ENCODE data around the gene HAGH.

HAGH gene

GRCh38 chr16:1785846-1786170 is 40.8 kb downstream of the HAGH start:
- no peak overlapping the region for H3K4me3 ChIP-seq (ENCODE audit: low read depth, low read length)
- no peak for DNase-seq (ENCODE audit: low read depth)
- no peak for TF ChIP-seq MAX (IDR thresholded peaks at IDR 0.05; ENCODE audit: low read depth, low read length)
- TF ChIP-seq CTCF (IDR thresholded peaks at IDR 0.05; ENCODE audit: low read depth, low read length): no peak
- no peak for TF ChIP-seq MYC (IDR thresholded peaks at IDR 0.05; ENCODE audit: low read depth, low read length)
- no peak for TF ChIP-seq POLR2A (IDR thresholded peaks at IDR 0.05; ENCODE audit: extremely low read depth, insufficient read length)

- H3K4me3 ChIP-seq (ENCODE audit: low read depth, low read length): no peak overlapping the region
- no peak for DNase-seq (ENCODE audit: low read depth)
- TF ChIP-seq CTCF (IDR thresholded peaks at IDR 0.05; ENCODE audit: low read depth, low read length) (no peak), MAX (IDR thresholded peaks at IDR 0.05; ENCODE audit: low read depth, low read length) (no peak)
These were observed 41.4 kb downstream of the HAGH start for GRCh38 chr16:1784977-1785845.

- TF ChIP-seq MYC (IDR thresholded peaks at IDR 0.05; ENCODE audit: low read depth, low read length) (peak; percentile 50; the same call in 1 of the 2 replicates), MAX (IDR thresholded peaks at IDR 0.05; ENCODE audit: low read depth, low read length) (peak; percentile 31; the same call in 1 of the 2 replicates), POLR2A (IDR thresholded peaks at IDR 0.05; ENCODE audit: extremely low read depth, insufficient read length) (peak; percentile 35), CTCF (IDR thresholded peaks at IDR 0.05; ENCODE audit: low read depth, low read length) (no peak)
- peak; percentile 99 for DNase-seq (ENCODE audit: low read depth)
These were observed 44.0 kb downstream of the HAGH start, which contains the start of the genes NUBP2 and SPSB3 for GRCh38 chr16:1782408-1783264. TSS of gene NUBP2 (plus strand) at chr16:1782960. CDS start at chr16:1783021, 61 bp downstream. TSS of gene SPSB3 (minus strand) at chr16:1782571. CDS start at chr16:1781483, 1,088 bp downstream.

GRCh38 chr16:1781758-1782407 is 44.7 kb downstream of the HAGH start:
- TF ChIP-seq MYC (IDR thresholded peaks at IDR 0.05; ENCODE audit: low read depth, low read length) (no peak), POLR2A (IDR thresholded peaks at IDR 0.05; ENCODE audit: extremely low read depth, insufficient read length) (no peak), CTCF (IDR thresholded peaks at IDR 0.05; ENCODE audit: low read depth, low read length) (no peak), MAX (IDR thresholded peaks at IDR 0.05; ENCODE audit: low read depth, low read length) (no peak)
- H3K4me3 ChIP-seq (ENCODE audit: low read depth, low read length): peak overlapping the region; percentile 63
- DNase-seq (ENCODE audit: low read depth): peak; percentile 36

More at GRCh38 chr16:1782408-1783264, 44.0 kb downstream of the HAGH start, which contains the start of the genes NUBP2 and SPSB3:
- peak within 1 kb of the TSS; percentile 87 for H3K4me3 ChIP-seq (ENCODE audit: low read depth, low read length)

- TF ChIP-seq CTCF (IDR thresholded peaks at IDR 0.05; ENCODE audit: low read depth, low read length) (no peak), MAX (IDR thresholded peaks at IDR 0.05; ENCODE audit: low read depth, low read length) (no peak), POLR2A (IDR thresholded peaks at IDR 0.05; ENCODE audit: extremely low read depth, insufficient read length) (no peak), MYC (IDR thresholded peaks at IDR 0.05; ENCODE audit: low read depth, low read length) (no peak)
- H3K4me3 ChIP-seq (ENCODE audit: low read depth, low read length): peak overlapping the region; percentile 63
- no peak for DNase-seq (ENCODE audit: low read depth)
These were observed 45.4 kb downstream of the HAGH start for GRCh38 chr16:1781254-1781653.
